Spleen (tissue), 11 donors: Measurements from ENCODE around the gene FBXO17. TPM values are rescaled to one million over a fixed set of nuclear protein-coding genes. Genes with fewer than 3 reads are reported as not detected.

Experiments
- DNase-seq: peaks from one replicate; pipeline ENCODE4 v3.0.0-alpha.2; 2020
- H3K27ac ChIP-seq, 8 donors: fragments of 200-600 bp; sonication (generic) in 7 of 8; 1 replicate in 4 of 8; 2 replicates in 4 of 8; pipeline versions ENCODE4 v1.5.0 to v1.8.0; 2016 to 2021; ENCODE audit warnings: inconsistent platforms in 4 of 8, mild to moderate bottlenecking in 4 of 8, moderate library complexity in 1 of 8
- H3K27me3 ChIP-seq, 7 donors: fragments of 200-600 bp; sonication (generic) in 6 of 7; replicated peaks in 1 of 7; 1 replicate in 4 of 7; 2 replicates in 3 of 7; pipeline versions ENCODE4 v1.5.0 to v1.8.0; 2016 to 2021; ENCODE audit warnings: inconsistent platforms in 3 of 7, mild to moderate bottlenecking in 1 of 7
- H3K36me3 ChIP-seq, 6 donors: fragments of 200-600 bp; sonication (generic) in 5 of 6; 1 replicate in 4 of 6; 2 replicates in 2 of 6; pipeline versions ENCODE4 v1.5.0 to v1.8.0; 2016 to 2021; ENCODE audit warnings: inconsistent platforms in 2 of 6
- H3K4me1 ChIP-seq, 6 donors: fragments of 200-600 bp; sonication (generic) in 5 of 6; 1 replicate in 3 of 6; 2 replicates in 3 of 6; pipeline versions ENCODE4 v1.5.0 to v1.8.0; 2016 to 2021; ENCODE audit warnings: inconsistent platforms in 3 of 6
- H3K4me3 ChIP-seq, 8 donors: fragments of 200-600 bp; sonication (generic) in 7 of 8; 1 replicate in 4 of 8; 2 replicates in 4 of 8; pipeline versions ENCODE4 v1.5.0 to v1.8.0; 2016 to 2021; ENCODE audit warnings: inconsistent platforms in 4 of 8, mild to moderate bottlenecking in 4 of 8, moderate library complexity in 2 of 8
- H3K9me3 ChIP-seq, 8 donors: fragments of 200-600 bp; sonication (generic) in 7 of 8; 1 replicate in 4 of 8; 2 replicates in 4 of 8; pipeline versions ENCODE4 v1.5.0 to v1.8.0; 2016 to 2021; ENCODE audit warnings: inconsistent platforms in 4 of 8
- CTCF ChIP-seq, 11 experiments: fragments of 200-600 bp in 7 of 11; fragments of 450-650 bp in 4 of 11; sonication (generic) in 4 of 11; IDR thresholded peaks in 8 of 11; conservative IDR thresholded peaks in 3 of 11; 1 replicate in 7 of 11; 2 replicates in 4 of 11; pipeline versions ENCODE4 v1.4.0 to v1.8.0; 2016 to 2021; ENCODE audit warnings: antibody characterized with exemption in 11 of 11, inconsistent platforms in 4 of 11, mild to moderate bottlenecking in 1 of 11
- POLR2A ChIP-seq, 3 donors: fragments of 450-650 bp; IDR thresholded peaks; one replicate each; pipeline ENCODE4 v1.5.1; 2017; ENCODE audit warnings: antibody characterized with exemption in 3 of 3, mild to moderate bottlenecking in 1 of 3
- POLR2AphosphoS5 ChIP-seq, 3 donors: sonication (generic); formaldehyde crosslinking; IDR thresholded peaks; one replicate each; pipeline ENCODE4 v1.5.1; 2017; ENCODE audit warnings: antibody characterized with exemption in 3 of 3
- WGBS, 5 donors: extraction: QIAGEN DNeasy Blood & Tissue Kit in 3 of 5; methylation state at CpG; one replicate each; pipeline versions ENCODE4 v1.1.5 to v1.1.7; 2013 to 2018; 5-methylcytosine and 5-hydroxymethylcytosine counted together
- intact Hi-C: fragments of 100-400 bp; cut with DNase I; formaldehyde crosslinking; loops from one replicate; pipeline ENCODE4 v1.15.0; 2023; ENCODE audit warnings: low total_unique reads
- polyA plus RNA-seq, 3 donors: library from polyadenylated mRNA; stranded (reverse); fragments of 200-250 nt; gene quantifications; one replicate each; pipeline ENCODE4 v1.2.1, GENCODE V29; 2013
- total RNA-seq, 7 donors: library from RNA; depleted of rRNA in 3 of 7; stranded (reverse); fragments of >200 nt in 3 of 7; fragmentation: NEBNext Ultra II Directional in 4 of 7; extraction: Animal tissue kit (Norgen Biotek cat#: 25700) in 4 of 7; gene quantifications; one replicate each; pipeline versions ENCODE4 v1.1.0 to v1.2.1, GENCODE V29; 2016 to 2021
- donor health status: healthy with polysubstance abuse.
- donor health status: DM: no; HTN: no; CAD: no; lungs with moderate emphysema.
- donor health status: DM: no; HTN: no; CAD: no.
- donor health status: Bipolar disorder and iron deficiency.
- donor health status: healthy.
- donor health status: DM: no; HTN: no; CAD: no.
- donor health status: DM: yes; HTN: yes; CAD: no.

FBXO17 gene
- total and polyA plus RNA-seq, 10 donors: 0.91 to 7.7 (median 4.9) TPM

DNA sequence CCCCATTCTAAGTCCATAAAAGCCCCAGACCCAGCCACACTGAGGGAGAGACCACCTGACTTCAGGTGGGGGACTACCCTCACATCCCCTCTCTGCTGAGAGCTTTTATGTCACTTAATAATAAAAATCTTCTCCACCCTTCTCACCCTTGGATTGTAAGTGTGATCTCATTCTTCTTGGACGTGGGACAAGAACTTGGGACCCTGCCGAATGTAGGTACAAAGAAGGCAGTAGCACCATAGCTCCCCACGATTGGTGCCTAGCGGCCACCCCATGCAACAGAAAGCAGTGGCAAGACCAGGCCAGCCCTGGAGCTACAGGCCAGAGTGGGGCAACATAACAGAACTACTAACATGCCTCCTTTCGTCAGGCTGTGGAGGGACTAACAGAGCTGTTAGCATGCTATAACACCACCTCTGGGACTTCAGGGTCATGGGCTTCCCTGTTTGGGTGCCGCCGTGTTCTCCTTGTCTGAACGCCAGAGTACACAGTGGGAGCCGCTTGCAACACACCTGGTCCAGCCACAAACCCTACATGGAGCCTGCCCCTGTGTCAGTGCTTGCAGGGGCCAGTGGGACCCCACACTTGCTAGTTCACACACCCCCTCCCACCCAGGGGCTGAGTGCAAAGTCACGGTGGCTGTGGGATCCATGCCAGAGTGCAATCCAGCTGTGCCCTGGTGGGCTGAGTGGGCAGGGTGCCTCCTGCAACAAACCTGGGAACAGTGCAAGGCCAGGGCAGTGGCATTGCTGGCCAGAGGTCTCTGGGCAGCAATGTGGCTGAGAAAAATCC, 5.2 kb upstream of the FBXO17 start:
- no peak for DNase-seq

DNA sequence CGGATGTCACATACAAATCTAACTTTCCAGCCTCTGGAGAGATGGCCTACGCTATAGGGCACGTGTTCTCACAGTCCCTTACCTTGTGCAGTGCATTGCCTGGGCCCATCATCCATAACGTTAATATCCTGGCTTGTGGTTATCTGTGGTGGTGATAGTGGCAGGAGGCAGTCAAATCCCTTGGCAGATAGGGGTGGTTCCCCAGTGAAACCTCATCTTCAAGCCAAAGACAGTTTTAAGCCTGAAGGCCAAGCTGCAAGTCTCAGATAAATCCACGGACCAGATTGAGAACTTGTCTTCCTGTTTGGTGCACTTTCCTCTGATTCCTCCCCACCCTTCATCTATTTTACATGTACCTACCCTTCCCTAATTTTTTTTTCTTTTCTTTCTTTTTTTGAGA, 4.3 kb upstream of the FBXO17 start:
- intact Hi-C loops: no loop called here
- Histone ChIP-seq H3K27ac (no peak overlapping the region), H3K4me1 (peaks cover 0 to 17% (median 8%) of the 10 kb centered on the region in 6 donors), H3K27me3 (peaks cover 0 to 40% (median 18%) of the 10 kb centered on the region in 7 donors), H3K9me3 (peaks cover 0 to 22% (median 15%) of the 10 kb centered on the region in 8 donors), H3K36me3 (no peaks in the 10 kb centered on the region), H3K4me3 (no peak overlapping the region)
- WGBS, 5 donors: 60 to 89% (median 77%) methylated on average over 5 of the region's 5 CpGs
- DNase-seq: no peak
- TF ChIP-seq POLR2A (IDR thresholded peaks at IDR 0.05) (no peak), POLR2AphosphoS5 (IDR thresholded peaks at IDR 0.05) (no peak), CTCF (IDR thresholded peaks at IDR 0.05 in 8 of 11, conservative IDR thresholded peaks at IDR 0.05 in 3 of 11) (no peak)

More for the DNA sequence above, 5.2 kb upstream of the FBXO17 start:
- intact Hi-C loops: no loop called here
- Histone ChIP-seq H3K36me3 (no peaks in the 10 kb centered on the region), H3K4me3 (no peak overlapping the region), H3K9me3 (peaks cover 0 to 30% (median 23%) of the 10 kb centered on the region in 8 donors), H3K4me1 (peaks cover 0 to 8% (median under 1%) of the 10 kb centered on the region in 6 donors), H3K27ac (no peak overlapping the region), H3K27me3 (peaks cover 0 to 30% (median 9%) of the 10 kb centered on the region in 7 donors)
- TF ChIP-seq CTCF (IDR thresholded peaks at IDR 0.05 in 8 of 11, conservative IDR thresholded peaks at IDR 0.05 in 3 of 11): no peak
- TF ChIP-seq POLR2A (IDR thresholded peaks at IDR 0.05): no peak
- no peak for TF ChIP-seq POLR2AphosphoS5 (IDR thresholded peaks at IDR 0.05)
- 78 to 97% (median 92%) methylated on average over 5 to 10 of the region's 10 CpGs for WGBS, 5 donors

GRCh38 chr19:38978326-38978689, 2.8 kb upstream of the FBXO17 start:
- no peak for TF ChIP-seq POLR2A (IDR thresholded peaks at IDR 0.05)
- no peak for TF ChIP-seq POLR2AphosphoS5 (IDR thresholded peaks at IDR 0.05)
- no peak for TF ChIP-seq CTCF (IDR thresholded peaks at IDR 0.05 in 8 of 11, conservative IDR thresholded peaks at IDR 0.05 in 3 of 11)
- Histone ChIP-seq H3K4me1 (peaks cover 0 to 17% (median 8%) of the 10 kb centered on the region in 6 donors), H3K27ac (no peak overlapping the region), H3K36me3 (no peaks in the 10 kb centered on the region), H3K9me3 (peaks cover 0 to 22% (median 15%) of the 10 kb centered on the region in 8 donors), H3K27me3 (peaks cover 0 to 52% (median 18%) of the 10 kb centered on the region in 7 donors), H3K4me3 (no peak overlapping the region)
- DNase-seq: no peak
- 80 to 93% (median 84%) methylated on average over 3 of the region's 3 CpGs for WGBS, 5 donors
- intact Hi-C loops: no loop called here
